CD1c-positive myeloid dendritic cell (primary cell): ENCODE data around the gene DNAH17.

Experiments
- DNase-seq: peaks from one replicate; pipeline ENCODE4 v3.0.0-alpha.2; 2016; ENCODE audit errors: extremely low spot score

The DNAH17 gene

DNA sequence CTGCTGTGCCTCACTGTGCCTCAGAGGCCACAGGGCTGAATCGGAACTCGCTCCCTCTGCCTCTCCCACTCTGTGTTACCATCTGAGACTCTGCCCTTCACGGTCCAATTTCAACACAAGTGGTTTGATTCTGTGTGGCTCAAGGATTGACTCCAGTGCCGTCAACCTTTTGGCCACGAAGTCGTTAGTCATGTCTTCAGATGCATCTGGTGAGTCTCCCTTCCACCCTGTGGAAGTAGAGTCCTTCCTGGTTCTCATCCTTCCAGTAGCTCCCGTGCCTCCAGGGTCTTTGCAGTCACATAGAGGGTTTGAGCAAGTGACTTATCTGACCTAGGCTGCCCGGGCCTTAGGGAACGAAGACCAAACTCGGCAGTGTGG is 147.6 kb downstream of the DNAH17 start:
- no peak for DNase-seq

GRCh38 chr17:78428836-78429617 is 148.2 kb downstream of the DNAH17 start:
- no peak for DNase-seq

DNA sequence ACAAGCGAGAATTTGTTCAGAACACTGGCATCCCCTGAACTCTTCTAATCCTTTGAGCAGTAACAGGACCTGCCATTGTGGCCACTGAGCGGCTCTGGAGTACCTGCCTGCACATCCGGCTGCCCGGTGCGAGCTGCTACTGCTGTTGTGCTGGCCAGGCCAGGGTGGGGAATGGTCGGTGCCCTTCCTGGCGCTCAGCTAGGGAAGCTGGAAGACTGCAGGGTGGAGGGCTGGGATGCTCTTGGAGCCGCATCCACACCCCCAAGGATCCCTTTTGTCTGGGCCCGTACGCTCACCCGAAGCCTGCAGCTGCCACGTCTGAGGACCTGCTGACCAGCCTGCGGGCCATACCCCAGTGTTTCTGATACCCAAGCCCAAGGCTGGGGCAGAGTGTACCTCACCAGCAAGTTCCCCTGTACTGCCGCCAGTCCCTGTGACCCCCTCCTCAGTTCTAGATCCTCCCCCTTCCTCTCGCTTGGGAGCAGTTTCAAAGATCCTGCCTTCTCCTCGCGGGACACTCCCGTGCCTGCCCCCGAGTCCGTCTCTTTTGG is 149.1 kb downstream of the DNAH17 start:
- DNase-seq, result no peak

- DNase-seq, result no peak
These were observed 150.1 kb downstream of the DNAH17 start for GRCh38 chr17:78427140-78427539.

DNA sequence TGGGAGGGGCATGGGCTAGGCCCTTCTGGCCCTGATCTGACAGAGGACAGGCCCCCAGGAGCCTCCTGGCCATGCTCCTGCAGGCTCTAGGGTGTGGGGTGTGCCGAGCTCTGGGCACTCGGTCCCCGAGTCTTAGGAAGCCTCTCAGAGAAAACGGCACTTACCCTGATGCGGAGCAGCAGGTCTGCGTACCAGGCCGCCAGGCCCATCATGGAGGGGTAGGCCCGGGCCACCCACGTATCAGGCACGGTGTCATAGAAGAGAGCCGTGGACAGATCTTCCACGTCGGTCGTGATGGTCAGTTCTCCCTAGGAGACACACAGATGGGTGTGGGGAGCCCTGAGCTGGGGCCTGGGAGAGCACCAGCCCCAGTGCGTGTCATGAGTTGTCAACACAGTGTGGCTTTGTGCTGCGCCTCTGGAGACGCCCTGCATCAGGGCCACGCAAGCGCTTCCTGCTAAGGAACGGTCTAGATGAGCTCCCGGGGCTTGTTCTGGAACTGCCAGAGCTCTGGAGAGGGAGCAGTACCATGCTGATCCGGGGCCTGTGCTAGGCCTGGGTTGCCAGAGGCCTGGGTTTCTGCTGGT is 150.8 kb downstream of the DNAH17 start:
- DNase-seq, result no peak

DNA sequence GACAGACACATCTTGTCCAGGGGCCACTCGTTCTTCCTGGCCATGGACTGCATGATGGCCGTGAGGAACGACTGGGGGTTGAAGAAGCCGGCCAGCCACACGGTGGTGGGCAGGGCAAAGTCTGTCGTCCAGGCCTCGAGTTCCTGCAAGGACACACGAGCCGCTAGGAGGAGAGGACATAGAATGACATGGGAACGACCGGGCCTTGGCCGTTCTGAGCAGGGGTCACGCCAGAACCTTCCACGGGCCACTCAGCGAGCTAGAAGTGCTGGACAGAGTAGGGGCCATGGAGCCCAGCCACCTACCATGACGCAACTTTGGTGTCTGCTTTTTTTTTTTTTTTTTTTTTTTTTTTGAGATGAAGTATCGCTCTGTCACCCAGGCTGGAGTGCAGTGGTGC is 151.8 kb downstream of the DNAH17 start:
- no peak for DNase-seq

GRCh38 chr17:78423961-78424675 is 153.1 kb downstream of the DNAH17 start:
- DNase-seq, result no peak

GRCh38 chr17:78422872-78423588 is 154.2 kb downstream of the DNAH17 start:
- DNase-seq, result no peak

DNA sequence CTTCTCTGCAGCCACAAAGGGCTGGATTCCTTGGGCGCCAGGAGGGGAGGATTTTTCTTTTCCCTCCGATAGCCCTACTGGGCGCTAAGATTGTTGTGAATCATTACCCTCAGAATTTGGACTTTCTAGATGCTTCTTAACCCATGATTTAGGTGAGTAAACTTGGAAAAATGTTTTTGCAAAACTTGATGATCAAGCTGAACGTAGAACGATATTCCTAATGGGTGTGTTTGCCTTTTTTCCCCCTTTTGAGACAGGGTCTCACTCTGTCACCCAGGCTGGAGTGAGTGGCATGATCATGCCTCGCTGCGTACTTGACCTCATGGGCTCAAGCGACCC is 155.0 kb downstream of the DNAH17 start:
- DNase-seq, result no peak

DNA sequence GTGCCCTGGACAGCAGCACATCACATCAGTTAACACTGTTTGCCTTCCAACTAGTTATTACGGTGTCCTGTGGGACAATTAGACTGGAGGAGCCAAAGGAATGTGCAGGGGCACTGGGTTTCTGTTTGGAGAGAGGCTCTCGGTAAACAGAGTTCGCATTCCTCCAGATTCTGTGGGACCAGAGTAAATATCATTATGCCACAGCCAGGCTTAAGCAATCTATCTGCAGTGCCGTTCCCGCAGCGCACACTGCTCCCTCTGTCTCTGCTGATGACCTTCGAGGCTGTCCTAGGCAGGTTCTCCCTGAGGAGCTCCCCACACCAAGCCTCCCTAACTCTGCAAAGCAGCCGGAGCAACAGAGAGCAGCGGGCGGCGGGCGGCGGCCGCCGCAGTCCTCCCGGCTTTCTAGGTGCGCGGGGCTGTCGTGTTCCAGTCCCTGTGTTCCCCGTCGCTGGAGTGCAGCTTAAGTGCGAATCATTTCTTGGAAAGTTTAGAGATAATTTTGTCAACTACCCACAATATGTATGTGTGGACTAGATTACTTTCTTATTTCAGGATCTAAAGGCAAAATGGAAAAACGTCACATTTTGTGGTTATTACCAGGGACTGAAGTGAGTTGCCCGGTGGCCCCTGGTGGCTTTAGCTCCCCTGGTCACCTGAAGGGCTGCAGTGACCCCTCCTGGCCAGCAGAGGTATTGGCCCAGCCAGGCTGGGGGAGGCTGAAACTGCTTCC is 155.5 kb downstream of the DNAH17 start:
- peak; percentile 88 for DNase-seq

DNA sequence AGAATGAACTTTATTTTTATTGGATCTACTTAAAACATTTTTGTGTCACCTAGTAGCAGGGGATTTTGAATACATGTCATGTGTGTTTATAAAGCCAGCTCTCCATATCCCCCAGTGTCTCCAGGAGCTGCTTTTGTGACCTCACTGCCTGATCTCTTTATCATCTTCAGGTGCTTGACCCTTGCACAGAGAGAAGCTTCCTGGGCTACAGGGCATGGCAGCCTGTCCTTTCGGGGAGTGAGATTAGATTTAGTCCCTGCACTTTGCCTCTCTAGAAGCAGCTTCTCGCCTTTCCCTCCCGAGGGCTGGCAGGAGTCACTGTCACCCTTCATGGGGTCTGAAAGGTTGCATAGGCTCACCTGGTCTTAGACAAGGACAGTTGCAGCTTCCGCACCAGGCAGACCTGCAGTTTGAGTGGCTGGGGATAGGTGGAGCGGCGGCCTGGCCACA is 156.1 kb downstream of the DNAH17 start:
- no peak for DNase-seq

GRCh38 chr17:78419970-78420815 is 157.0 kb downstream of the DNAH17 start:
- DNase-seq, result no peak

DNA sequence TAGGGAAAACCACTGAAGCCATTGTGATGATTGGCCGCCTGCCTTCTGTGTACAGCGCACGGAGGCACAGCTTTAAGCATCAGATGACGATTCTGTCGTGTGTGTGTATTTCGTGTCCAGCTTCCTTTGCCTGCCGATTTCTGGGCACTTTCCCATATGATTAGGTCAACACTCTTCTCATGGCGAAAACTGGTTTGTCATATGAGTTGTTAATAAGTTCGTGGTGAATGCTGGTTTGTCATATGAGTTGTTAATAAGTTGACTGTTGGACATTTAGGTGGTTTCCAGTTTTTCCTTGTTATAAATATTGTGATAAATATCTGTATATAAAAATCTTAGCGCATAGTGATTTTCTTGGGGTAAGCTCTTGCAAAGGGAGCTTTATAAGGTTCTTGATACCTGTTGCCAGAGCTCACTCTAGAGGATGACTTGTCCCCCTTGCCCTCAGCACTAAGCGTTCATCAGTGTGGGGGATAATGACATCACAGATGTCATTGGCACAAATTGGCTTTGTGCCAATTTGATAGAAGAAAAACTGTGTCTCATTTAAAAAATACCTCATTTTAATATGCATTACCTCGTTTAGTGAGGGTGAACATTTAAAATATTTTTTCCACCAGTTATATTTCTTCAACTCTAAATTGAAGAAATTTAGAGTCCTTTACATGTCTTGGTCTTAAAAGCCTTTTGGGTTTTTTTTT is 158.7 kb downstream of the DNAH17 start:
- DNase-seq, result no peak

GRCh38 chr17:78417531-78417909 is 159.7 kb downstream of the DNAH17 start:
- no peak for DNase-seq

DNA sequence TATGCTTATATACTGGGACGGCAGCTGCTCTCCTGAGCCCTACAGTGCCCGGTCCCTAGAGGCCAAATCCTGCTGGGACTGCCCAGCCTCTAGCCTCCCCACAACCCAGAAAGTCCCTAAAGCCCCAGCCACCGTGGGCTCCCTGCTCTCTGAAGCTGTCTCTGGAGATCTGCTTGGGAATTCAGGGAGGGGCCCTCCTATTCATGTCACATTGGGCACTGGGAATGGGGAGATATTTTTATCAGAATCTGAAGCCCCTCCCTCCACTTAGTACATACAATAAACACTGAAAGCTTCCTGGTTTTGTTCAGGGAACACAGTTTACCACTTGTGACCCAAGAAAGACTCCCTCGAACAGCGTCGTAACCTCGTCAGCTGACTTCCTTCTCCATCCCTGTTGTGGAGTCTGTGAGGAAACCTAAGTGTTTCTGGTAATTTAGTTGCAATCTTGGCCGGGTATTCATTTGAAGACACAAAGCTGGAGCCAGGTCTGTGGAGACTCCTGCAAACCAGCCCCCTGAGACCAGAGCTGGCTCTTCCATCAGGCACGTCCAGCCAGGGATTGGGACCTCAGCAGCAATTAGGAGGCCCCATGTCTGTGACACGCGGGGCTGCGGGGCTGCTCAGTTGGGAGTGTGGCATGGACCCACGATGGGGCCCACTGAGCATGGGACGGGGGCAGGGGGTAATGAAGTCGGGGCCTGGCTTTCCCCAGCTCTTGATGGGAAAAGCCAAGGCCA is 160.2 kb downstream of the DNAH17 start:
- peak; percentile 85 for DNase-seq

- DNase-seq, result peak; percentile 86
These were observed 161.1 kb downstream of the DNAH17 start for GRCh38 chr17:78415821-78416711.

DNA sequence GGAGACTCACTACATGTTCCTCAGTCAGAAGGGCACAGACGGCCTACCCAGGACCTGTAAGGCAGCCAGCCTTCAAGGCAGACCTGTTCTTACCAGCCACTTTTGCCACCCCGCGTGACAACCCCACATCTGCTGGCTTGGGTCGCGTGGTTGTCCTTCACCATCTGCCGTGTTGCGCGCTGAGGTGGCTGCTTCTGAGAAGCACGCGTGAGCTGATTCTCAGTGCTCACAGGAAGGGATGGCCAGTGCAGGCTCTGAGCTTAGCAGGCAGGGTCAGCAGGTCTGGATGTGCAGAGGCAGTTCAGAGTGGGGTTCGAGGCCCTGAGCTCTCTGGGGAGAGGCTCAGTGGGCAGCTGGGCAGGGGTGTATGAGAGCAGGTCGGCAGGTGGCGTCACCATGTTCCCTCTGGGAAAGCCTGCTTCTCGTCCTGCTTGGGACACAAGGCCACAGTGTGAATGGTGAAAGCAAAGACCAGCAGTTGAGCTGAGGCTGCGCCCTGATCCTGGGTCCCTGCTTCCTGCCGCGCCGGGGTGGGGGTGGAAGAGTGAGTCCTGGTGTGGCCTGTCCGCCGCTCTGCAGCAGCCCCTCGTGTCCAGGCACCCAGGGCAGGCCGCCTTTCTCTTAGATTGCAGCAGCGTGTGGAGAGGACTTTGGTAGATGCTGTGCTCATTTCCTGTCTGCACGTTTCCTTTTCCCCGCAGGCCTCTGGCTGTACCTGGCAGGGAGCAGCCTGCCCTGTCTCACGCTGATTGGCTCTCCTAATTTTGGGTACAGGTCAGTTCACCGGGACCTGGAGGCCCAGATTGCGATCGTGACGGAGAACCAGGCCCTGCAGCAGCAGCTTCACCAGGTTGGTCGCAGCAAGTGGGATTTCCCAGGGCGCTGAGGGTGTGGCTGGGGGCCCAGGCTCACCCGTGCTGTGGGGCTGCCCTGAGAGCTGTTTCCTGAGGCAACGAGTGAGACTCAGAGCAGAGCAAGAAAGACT is 162.7 kb downstream of the DNAH17 start:
- peak; percentile 35 for DNase-seq
